Activated B cell treated with CpG ODN at 0.5 μM for 24 hours (primary cell): ENCODE results near the gene GMEB2. TPM values are rescaled to one million over a fixed set of nuclear protein-coding genes. Genes with fewer than 3 reads are reported as not detected.

ENCODE experiments used
- ATAC-seq: fragments of 200-7000 bp; cut with Tn5 transposase; one replicate; pipeline ENCODE4 v1.10.0; 2021; ENCODE audit warnings: low read depth, mild to moderate bottlenecking, moderate library complexity
- CTCF ChIA-PET: fragments of 350-600 bp; sonication (Branson Sonifier 250); formaldehyde crosslinking; loops from one replicate; lab custom pipeline; 2021; ENCODE audit warnings: antibody characterized with exemption; lab: Charles Lee
- POLR2A ChIA-PET: fragments of 350-600 bp; sonication (Branson Sonifier 250); formaldehyde crosslinking; loops from one replicate; lab custom pipeline; 2021; ENCODE audit warnings: antibody characterized with exemption; lab: Charles Lee
- DNase-seq: peaks from one replicate; pipeline ENCODE4 v3.0.0; 2022
- H3K27ac Mint-ChIP-seq: one replicate; pipeline ENCODE4 v1.8.0; 2020; ENCODE audit warnings: mixed read lengths
- H3K27me3 Mint-ChIP-seq: one replicate; pipeline ENCODE4 v1.8.0; 2021; ENCODE audit warnings: mixed read lengths
- H3K36me3 Mint-ChIP-seq: one replicate; pipeline ENCODE4 v1.8.0; 2021; ENCODE audit warnings: low read depth, mixed read lengths
- H3K4me1 Mint-ChIP-seq: one replicate; pipeline ENCODE4 v1.8.0; 2021; ENCODE audit warnings: mixed read lengths
- H3K4me3 Mint-ChIP-seq: one replicate; pipeline ENCODE4 v1.8.0; 2020; ENCODE audit warnings: mild to moderate bottlenecking, mixed read lengths
- H3K9me3 Mint-ChIP-seq: one replicate; pipeline ENCODE4 v1.8.0; 2020; ENCODE audit warnings: mixed read lengths
- CTCF ChIP-seq: fragments of 200-600 bp; IDR thresholded peaks from one replicate; pipeline ENCODE4 v1.8.0; 2022; ENCODE audit warnings: antibody characterized with exemption, mild to moderate bottlenecking
- intact Hi-C: fragments of 100-400 bp; cut with micrococcal nuclease; formaldehyde crosslinking; loops from one replicate; pipeline ENCODE4 v1.15.1; 2024
- total RNA-seq: library from RNA; stranded (reverse); gene quantifications from 2 replicates; pipeline ENCODE4 v1.2.3, GENCODE V29; 2022

GMEB2 gene
- total RNA-seq, 1 donor from 2014 or later = 16.9 TPM

- peaks cover 15% of the 10 kb centered on the region for H3K36me3 Mint-ChIP-seq
- H3K27me3 Mint-ChIP-seq = no peaks in the 10 kb centered on the region
- intact Hi-C loops = no loop called here
- ATAC-seq (no peak), DNase-seq (no peak)
- ChIA-PET CTCF (no interaction called here), POLR2A (interaction anchor here (0.9 to 1.4 kb wide), 2 partner anchors 9 to 11 kb away, joined by 5 read pairs; no protein-coding TSS in a partner anchor)
- peaks cover 38% of the 10 kb centered on the region for H3K4me1 Mint-ChIP-seq
- H3K4me3 Mint-ChIP-seq = no peak overlapping the region
- H3K27ac Mint-ChIP-seq = no peak overlapping the region
- H3K9me3 Mint-ChIP-seq = no peaks in the 10 kb centered on the region
- no peak for TF ChIP-seq CTCF
Observed at GRCh38 chr20:63555661-63556381, 71.1 kb downstream of the GMEB2 start.

- no peak for TF ChIP-seq CTCF
- H3K4me1 Mint-ChIP-seq = peaks cover 41% of the 10 kb centered on the region
- H3K4me3 Mint-ChIP-seq = peak overlapping the region; percentile 84
- POLR2A ChIA-PET = interaction anchor here (1.0 to 4.6 kb wide), 12 partner anchors 8 to 153 kb away, joined by 3 to 42 read pairs (median 6); partner anchors contain the start of genes ARFRP1, HELZ2, PTK6 and TNFRSF6B
- H3K27me3 Mint-ChIP-seq = no peaks in the 10 kb centered on the region
- peak; percentile 59 for DNase-seq
- intact Hi-C loops = loop anchor here (1.0 to 5.0 kb wide), 4 partner anchors 13 to 403 kb away; partner anchors contain the start of genes HELZ2, LIME1, SLC2A4RG and UCKL1
- CTCF ChIA-PET = interaction anchor here (0.7 kb wide), 1 partner anchor 17 kb away, joined by 3 read pairs; the partner anchor contains the start of gene PTK6
- H3K9me3 Mint-ChIP-seq = no peaks in the 10 kb centered on the region
- peak; percentile 9 for ATAC-seq
- H3K36me3 Mint-ChIP-seq = peaks cover 8% of the 10 kb centered on the region
- peak overlapping the region; percentile 83 for H3K27ac Mint-ChIP-seq
Observed at GRCh38 chr20:63554361-63555278, 72.3 kb downstream of the GMEB2 start.

GRCh38 chr20:63553933-63554290, 73.0 kb downstream of the GMEB2 start, which contains the start of gene FNDC11:
Gene FNDC11 (plus strand): TSS chr20:63554159. CDS start chr20:63555664, 1,505 bp downstream.
- ChIA-PET CTCF (no interaction called here), POLR2A (interaction anchor here (1.0 to 4.6 kb wide), 12 partner anchors 9 to 154 kb away, joined by 3 to 42 read pairs (median 6); partner anchors contain the start of genes ARFRP1, HELZ2, PTK6 and TNFRSF6B)
- no peaks in the 10 kb centered on the region for H3K9me3 Mint-ChIP-seq
- H3K27ac Mint-ChIP-seq = peak within 1 kb of the TSS; percentile 83
- DNase-seq = peak; percentile 70
- H3K4me1 Mint-ChIP-seq = peaks cover 46% of the 10 kb centered on the region
- peaks cover 5% of the 10 kb centered on the region for H3K36me3 Mint-ChIP-seq
- H3K4me3 Mint-ChIP-seq = peak within 1 kb of the TSS; percentile 84
- intact Hi-C loops = loop anchor here (1.0 to 5.0 kb wide), 8 partner anchors 13 to 403 kb away; partner anchors contain the start of genes GMEB2, HELZ2, LIME1 and PPDPF
- H3K27me3 Mint-ChIP-seq = no peaks in the 10 kb centered on the region
- ATAC-seq = peak; percentile 29
- no peak for TF ChIP-seq CTCF

GRCh38 chr20:63553251-63553932, 73.5 kb downstream of the GMEB2 start:
- peaks cover 2% of the 10 kb centered on the region for H3K36me3 Mint-ChIP-seq
- peak; percentile 78 for ATAC-seq
- intact Hi-C loops = loop anchor here (1.0 to 5.0 kb wide), 6 partner anchors 15 to 404 kb away; partner anchors contain the start of genes GMEB2, LIME1, PPDPF and SLC2A4RG
- DNase-seq = peak; percentile 86
- peak overlapping the region; percentile 82 for H3K27ac Mint-ChIP-seq
- TF ChIP-seq CTCF = no peak
- no peaks in the 10 kb centered on the region for H3K9me3 Mint-ChIP-seq
- peaks cover 50% of the 10 kb centered on the region for H3K4me1 Mint-ChIP-seq
- ChIA-PET POLR2A (interaction anchor here (0.6 to 4.6 kb wide), 18 partner anchors 8 to 427 kb away, joined by 3 to 42 read pairs (median 5); partner anchors contain the start of genes GMEB2, HELZ2, PPDPF and PRPF6), CTCF (interaction anchor here (1.0 kb wide), 2 partner anchors 14 to 89 kb away, joined by 3 to 4 read pairs; no protein-coding TSS in a partner anchor)
- H3K27me3 Mint-ChIP-seq = no peaks in the 10 kb centered on the region
- peak overlapping the region; percentile 84 for H3K4me3 Mint-ChIP-seq
